ENCODE data around the gene COLEC11.

COLEC11 gene

DNA sequence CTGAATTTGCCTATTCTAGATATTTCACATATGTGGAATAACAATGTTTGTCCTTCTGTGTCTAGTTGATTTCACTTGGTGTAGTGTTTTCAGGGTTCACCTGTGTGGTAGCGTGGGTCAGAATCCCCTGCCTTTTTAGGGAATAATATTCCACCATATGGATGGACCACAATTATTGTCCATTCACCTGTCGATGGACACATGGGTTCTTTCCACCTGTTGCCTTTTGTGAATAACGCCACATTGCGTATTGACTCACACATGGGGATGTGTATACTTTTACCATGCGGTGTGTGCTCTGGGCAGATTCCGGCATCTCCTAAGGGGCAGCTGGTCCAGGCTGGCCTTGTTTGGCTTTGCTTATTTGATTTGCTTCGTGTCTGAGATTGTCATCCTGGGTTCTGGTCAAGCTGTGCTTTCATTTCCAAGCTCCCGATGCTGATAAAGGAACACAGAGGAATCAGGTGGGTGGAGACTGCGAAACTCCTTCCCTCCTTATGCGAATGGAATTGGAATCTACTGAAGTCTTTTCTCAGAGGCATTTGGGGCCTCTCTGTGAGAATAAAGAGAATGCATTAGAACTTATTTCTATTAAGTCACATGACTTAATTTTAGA is 44.2 kb downstream of the COLEC11 start:
- no peak for DNase-seq (ENCODE audit: low read depth)

DNA sequence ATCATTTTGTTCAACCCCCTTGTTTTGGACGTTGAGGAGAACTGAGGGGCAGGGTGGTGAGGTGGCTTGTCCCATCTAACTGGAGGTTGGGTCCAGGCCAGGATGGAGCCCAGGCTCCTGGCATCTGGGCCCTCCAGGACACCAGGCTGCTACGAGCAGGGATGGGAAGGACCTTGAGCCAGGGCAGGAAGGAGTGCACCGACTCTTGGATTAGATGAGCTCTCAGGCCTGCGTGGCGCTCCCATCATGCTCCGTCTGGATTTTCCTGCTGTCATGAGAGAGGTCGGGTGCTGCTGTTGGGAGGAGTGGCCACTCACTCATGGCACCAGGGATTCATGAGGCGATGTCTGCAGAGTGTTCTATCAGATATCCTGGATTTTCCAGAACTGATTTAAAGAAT is 44.7 kb downstream of the COLEC11 start:
- no peak for DNase-seq (ENCODE audit: low read depth)

GRCh38 chr2:3641181-3641580 is 46.3 kb downstream of the COLEC11 start:
- no peak for DNase-seq (ENCODE audit: low read depth)

GRCh38 chr2:3641841-3642421 is 47.0 kb downstream of the COLEC11 start:
- no peak for DNase-seq (ENCODE audit: low read depth)

DNA sequence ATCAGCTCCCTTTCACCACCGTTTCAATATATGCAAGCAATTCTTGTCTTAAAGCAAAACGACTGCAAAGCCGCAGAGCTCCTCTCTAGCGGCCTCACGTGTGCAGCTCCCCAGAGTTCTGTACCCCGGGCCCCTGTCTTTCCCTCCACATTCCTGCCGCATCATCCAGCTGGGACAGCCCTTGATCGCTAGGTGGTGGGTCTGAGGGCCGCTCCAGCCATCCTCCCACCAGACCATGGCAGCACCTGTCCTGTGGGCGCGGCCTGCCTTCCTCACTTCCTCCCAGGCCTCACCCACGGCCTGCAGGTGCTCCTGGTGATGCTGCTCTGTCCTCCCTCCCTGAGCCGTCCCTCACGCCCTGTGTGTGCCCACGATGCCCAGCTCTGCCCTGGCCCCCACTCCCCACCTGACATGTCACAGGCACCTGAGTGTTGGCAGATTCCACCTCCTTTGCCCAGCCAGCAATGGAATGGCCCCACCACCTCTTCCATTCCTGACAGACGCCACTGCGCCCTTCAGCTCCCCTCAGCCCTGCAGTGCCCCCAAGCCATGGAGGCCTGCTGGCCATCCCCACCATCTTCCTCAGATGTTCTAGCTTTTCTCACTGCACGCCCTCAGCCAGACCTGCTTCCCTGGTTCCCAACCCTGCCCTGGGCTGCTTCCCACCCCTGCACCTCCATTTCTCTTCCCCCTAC is 47.8 kb downstream of the COLEC11 start:
- no peak for DNase-seq (ENCODE audit: low read depth)

- no peak for DNase-seq (ENCODE audit: low read depth)
Measured at GRCh38 chr2:3643371-3644245, 48.7 kb downstream of the COLEC11 start.

GRCh38 chr2:3644246-3644525 is 49.3 kb downstream of the COLEC11 start:
- DNase-seq (ENCODE audit: low read depth): no peak

DNA sequence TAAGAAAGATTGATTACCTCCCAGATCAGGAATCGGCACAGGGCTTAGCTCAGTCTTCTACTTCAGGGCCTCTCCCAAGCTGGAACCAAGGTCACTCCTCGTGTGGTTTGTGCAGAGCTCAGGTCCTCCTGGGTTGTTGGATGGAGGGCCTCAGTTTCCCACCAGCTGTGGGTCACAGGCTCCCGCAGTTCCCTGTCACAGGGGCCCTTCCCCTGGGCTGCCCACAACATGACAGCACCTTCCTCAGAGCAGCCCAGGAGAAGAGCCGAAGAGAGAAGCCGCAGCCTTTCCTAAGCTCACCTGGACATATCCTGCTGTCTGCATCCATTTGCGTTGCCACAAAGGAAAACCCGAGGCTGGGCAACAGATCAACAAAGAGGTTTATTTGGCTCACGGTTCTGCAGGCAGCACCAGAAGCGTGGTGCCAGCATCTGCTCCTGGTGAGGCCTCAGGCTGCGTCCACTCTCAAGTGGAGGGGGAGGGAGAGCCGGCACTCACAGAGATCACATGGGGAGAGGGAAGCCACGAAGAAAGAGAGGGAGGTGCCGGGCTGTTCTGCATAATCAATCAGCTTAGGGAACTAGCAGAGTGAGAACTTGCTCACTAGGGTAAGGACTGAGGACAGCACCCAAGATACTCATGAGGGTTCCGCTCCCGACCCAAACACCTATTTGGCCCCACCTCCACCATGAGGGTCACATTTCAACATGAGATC is 50.1 kb downstream of the COLEC11 start:
- DNase-seq (ENCODE audit: low read depth): no peak

DNA sequence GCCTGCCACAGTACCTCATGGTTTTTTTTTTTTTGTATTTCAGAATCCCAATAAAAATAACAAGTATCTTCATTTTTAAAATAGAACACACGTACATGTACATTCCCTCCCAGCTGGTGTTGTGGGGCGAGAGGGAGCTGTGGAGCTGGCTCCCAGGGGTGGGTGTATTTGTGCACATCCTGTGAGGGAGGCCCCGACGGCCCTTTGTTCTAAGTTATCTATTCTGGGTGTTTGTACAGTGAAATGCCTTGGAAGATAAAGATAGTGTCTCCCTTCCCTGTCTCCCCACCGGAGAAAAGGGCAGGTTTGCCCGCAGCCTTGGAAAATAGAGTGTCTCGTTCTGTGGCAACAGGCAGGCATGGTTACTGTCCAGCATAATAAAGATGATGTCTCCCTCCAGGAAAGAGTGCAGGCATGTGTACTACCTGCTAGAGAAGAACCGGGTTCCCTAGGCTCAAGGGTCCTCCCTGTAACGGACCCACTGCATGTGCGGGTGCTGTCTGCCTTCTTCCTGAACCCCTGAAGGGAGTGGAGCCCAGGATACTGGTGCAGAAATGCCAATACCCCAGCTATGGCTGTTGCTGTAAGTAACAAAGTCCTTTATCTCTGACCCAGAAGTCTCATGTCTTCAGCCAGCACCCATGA is 51.0 kb downstream of the COLEC11 start:
- no peak for DNase-seq (ENCODE audit: low read depth)

DNA sequence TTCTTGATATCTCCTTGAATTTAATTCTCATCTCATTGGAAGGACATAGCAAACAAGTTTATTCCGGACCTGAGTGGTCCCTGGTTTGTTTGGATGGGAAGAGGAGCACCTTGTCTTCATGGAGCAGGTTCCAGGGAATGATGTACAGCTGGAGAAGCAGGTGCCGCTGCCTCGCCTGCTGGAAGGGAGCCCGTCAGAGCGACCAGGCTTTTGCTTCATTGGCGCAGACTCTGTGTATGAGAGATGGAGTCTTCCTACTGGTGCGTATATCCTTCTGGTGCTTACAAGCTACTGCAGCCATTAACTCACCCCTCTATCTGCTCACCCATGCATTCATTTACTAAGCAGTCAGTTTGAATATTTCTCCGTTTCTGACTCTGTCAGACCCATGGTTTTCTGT is 51.5 kb downstream of the COLEC11 start:
- no peak for DNase-seq (ENCODE audit: low read depth)

GRCh38 chr2:3647246-3647645 is 52.3 kb downstream of the COLEC11 start:
- DNase-seq (ENCODE audit: low read depth): no peak

DNA sequence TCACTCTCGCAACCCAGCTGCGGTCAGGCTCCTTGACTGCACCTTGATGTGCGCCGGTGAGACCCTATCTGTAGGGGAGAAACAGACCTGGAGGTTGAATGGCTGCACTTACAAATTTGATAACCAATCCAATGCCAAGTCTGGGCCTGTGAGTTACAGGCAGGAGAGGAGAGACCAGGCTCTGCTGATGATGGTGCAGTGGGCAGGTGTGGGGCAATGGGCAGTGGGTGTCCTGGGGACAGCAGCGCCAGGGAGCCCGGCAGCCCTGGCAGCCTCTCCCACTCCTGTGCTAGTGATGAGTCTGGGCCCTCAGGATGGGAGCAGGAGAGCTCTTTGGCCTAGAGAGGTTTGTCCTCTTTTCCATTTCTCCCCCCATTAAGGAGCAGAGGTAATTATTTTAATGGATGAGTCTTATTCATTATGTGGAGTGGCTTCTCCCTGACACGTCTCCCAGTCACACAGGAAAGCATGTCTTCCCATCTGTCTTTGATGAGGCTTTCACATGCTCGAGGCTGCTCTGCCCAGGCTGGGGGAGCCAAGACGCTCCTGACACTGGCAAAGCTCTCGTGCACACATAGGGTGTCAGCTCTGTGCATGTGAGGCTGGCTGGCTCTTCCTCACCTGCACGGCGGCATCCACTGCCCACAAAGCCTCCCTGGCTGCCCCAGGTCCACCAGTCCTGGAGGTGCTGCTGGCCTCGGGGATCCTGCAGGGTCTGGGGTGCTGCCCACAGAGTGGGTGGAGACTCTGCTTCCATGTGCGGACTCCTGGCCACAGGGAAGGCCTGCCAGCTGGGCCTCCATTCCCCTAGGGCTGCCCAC is 53.1 kb downstream of the COLEC11 start:
- DNase-seq (ENCODE audit: low read depth): no peak

DNA sequence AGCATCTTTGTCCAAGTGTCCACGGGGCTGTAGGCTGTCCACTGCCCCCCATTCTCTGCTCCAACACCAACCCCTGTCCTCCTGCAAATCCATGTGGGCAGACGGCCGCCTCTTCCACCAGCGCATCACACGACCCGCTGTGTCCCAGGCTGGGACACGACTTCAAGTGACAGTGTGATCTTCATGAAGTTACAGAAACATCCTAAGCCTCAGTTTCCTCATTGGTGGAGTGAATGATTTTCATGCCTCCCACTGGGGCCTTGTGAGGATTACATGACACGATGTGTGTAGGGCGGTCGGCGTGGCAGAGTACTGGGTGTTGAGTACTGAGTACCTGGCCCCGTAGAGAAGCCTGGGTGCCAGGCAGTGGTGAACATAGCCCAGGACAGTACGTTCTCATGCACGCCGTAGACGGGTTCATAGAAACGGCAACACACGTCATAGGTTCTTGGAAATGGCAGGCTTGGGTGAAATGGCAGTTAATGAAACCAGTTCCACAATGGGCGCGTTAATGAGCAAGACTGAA is 53.8 kb downstream of the COLEC11 start:
- no peak for DNase-seq (ENCODE audit: low read depth)

DNA sequence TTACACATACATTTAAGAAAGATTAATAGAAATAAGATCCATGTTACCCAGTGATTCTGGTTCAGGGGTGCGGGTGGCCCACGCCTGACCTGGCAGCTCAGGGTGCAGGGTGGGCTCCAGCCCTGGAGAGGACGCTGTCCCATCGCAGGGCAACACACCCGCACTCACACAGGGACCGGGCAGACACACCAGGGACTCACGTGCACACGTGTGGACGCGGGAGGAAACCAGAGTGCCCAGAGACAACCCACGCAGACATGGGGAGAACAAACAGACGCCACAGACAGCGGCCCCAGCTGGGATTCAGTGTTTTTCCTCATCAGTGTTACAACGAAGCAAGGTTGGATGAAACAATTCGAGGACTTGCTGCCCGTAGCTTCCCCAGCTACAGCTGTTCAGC is 54.7 kb downstream of the COLEC11 start:
- no peak for DNase-seq (ENCODE audit: low read depth)

GRCh38 chr2:3650140-3650920 is 55.4 kb downstream of the COLEC11 start:
- DNase-seq (ENCODE audit: low read depth): no peak

- peak; percentile 19 for DNase-seq (ENCODE audit: low read depth)
Measured at GRCh38 chr2:3651691-3652648, 57.1 kb downstream of the COLEC11 start.

GRCh38 chr2:3652896-3653625 is 58.1 kb downstream of the COLEC11 start:
- no peak for DNase-seq (ENCODE audit: low read depth)

- no peak for DNase-seq (ENCODE audit: low read depth)
Measured at GRCh38 chr2:3654011-3654410, 59.1 kb downstream of the COLEC11 start.

Measured in stimulated activated CD8-positive, alpha-beta memory T cell treated with anti-CD3 and anti-CD28 coated beads, Interleukin-12 subunit alpha, Interleukin-12 subunit beta, amount 100 ng/mL, for 4 hours (primary cell).